Hepatocyte (in vitro differentiated cells): ENCODE results near the gene ALOX15.

ENCODE experiments used
- EZH2 ChIP-seq: fragments of 200-600 bp; sonication (generic); IDR thresholded peaks from 2 replicates; pipeline ENCODE4 v1.6.1; 2016; ENCODE audit warnings: antibody characterized with exemption, mild to moderate bottlenecking, borderline replicate concordance
- EZH2phosphoT487 ChIP-seq: fragments of 200-600 bp; sonication (generic); IDR thresholded peaks from one replicate; pipeline ENCODE4 v1.6.1; 2018; ENCODE audit warnings: antibody characterized with exemption, mild to moderate bottlenecking, low read depth, moderate library complexity; ENCODE audit not compliant: unreplicated experiment, severe bottlenecking
- TF ChIP-seq, protein P1 (sequence below): fragments of 200-600 bp; sonication (generic); IDR thresholded peaks from 2 replicates; pipeline ENCODE4 v1.5.1; 2016; ENCODE audit warnings: antibody characterized with exemption, mild to moderate bottlenecking; ENCODE audit not compliant: poor library complexity

GRCh38 chr17:4631431-4631830 is 10.0 kb downstream of the ALOX15 start:
- TF ChIP-seq, protein P1, sequence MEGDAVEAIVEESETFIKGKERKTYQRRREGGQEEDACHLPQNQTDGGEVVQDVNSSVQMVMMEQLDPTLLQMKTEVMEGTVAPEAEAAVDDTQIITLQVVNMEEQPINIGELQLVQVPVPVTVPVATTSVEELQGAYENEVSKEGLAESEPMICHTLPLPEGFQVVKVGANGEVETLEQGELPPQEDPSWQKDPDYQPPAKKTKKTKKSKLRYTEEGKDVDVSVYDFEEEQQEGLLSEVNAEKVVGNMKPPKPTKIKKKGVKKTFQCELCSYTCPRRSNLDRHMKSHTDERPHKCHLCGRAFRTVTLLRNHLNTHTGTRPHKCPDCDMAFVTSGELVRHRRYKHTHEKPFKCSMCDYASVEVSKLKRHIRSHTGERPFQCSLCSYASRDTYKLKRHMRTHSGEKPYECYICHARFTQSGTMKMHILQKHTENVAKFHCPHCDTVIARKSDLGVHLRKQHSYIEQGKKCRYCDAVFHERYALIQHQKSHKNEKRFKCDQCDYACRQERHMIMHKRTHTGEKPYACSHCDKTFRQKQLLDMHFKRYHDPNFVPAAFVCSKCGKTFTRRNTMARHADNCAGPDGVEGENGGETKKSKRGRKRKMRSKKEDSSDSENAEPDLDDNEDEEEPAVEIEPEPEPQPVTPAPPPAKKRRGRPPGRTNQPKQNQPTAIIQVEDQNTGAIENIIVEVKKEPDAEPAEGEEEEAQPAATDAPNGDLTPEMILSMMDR: no peak
- no peak for TF ChIP-seq EZH2
- TF ChIP-seq EZH2phosphoT487: no peak
